ENCODE results near the gene ACAN. TPM values are rescaled to one million over a fixed set of nuclear protein-coding genes. Genes with fewer than 3 reads are reported as not detected.

The ACAN gene
- total and polyA plus RNA-seq, 9 of the 15 experiments (the other 6 are each of a cell fraction or from before 2014, with no cell fraction given), result not detected

GRCh38 chr15:88835119-88835518 lies 31.9 kb downstream of the ACAN start:
- H4K20me1 ChIP-seq (replicated peaks; ENCODE audit: control insufficient read depth, insufficient read depth, low read length), result no peaks in the 10 kb centered on the region; the same call in 1 of the 2 replicates
- peaks cover 9 to 39% of the 10 kb centered on the region in 2 experiments; a peak in 4 of 5 replicates for H3K27me3 ChIP-seq (ENCODE audit: control insufficient read depth in 2 of 2, insufficient read depth in 2 of 2, low read length in 2 of 2)
- WGBS (ENCODE audit: insufficient coverage, low coverage, missing lambda C conversion rate), result 4% methylated on average over 4 of the region's 4 CpGs
- no peak overlapping the region for H3K4me2 ChIP-seq (ENCODE audit: insufficient read depth, low read length)
- H3K79me2 ChIP-seq (ENCODE audit: control insufficient read depth, insufficient read depth, low read length), result no peaks in the 10 kb centered on the region
- no peak overlapping the region for H3K9ac ChIP-seq (ENCODE audit: insufficient read depth in 1 of 2, low read depth in 2 of 2, low read length in 2 of 2)
- H2AFZ ChIP-seq (ENCODE audit: low read depth, low read length), result no peak overlapping the region
- in situ Hi-C loops (cut with MboI), result no loop called here
- peaks cover 0 to 13% of the 10 kb centered on the region in 2 experiments; a peak in 3 of 5 replicates for H3K4me1 ChIP-seq (replicated peaks in 1 of 2; ENCODE audit: control insufficient read depth in 2 of 2, insufficient read depth in 2 of 2, low read length in 2 of 2)
- no peak for FAIRE-seq
- POLR2A ChIA-PET, result interaction anchor here (0.5 kb wide), 1 partner anchor 39 kb away, joined by 3 read pairs; no protein-coding TSS in a partner anchor
- no peaks in the 10 kb centered on the region for H3K9me1 ChIP-seq (ENCODE audit: control insufficient read depth, insufficient read depth, low read length)
- no peaks in the 10 kb centered on the region for H3K36me3 ChIP-seq (ENCODE audit: control insufficient read depth, insufficient read depth, low read length)
- H3K4me3 ChIP-seq, result no peak overlapping the region
- DNase-seq (ENCODE audit: extremely low read depth in 1 of 4, low spot score in 3 of 4), result no peak
- no peaks in the 10 kb centered on the region for H3K9me3 ChIP-seq (replicated peaks; ENCODE audit: control insufficient read depth, insufficient read depth, low read depth, low read length)
- H3K27ac ChIP-seq (ENCODE audit: extremely low read depth, low read depth, low read length), result no peak overlapping the region
- no peak for TF ChIP-seq CHCHD3 (CRISPR knock-in tag; IDR thresholded peaks at IDR 0.05)
- no peak for TF ChIP-seq ZNF584 (CRISPR knock-in tag; IDR thresholded peaks at IDR 0.05; ENCODE audit: low read depth)
- TF ChIP-seq ZNF232 (CRISPR knock-in tag; IDR thresholded peaks at IDR 0.05), result no peak
- intact Hi-C loops (cut with micrococcal nuclease), result loop anchor here (5.0 kb wide), 1 partner anchor 37 kb away; no protein-coding TSS in a partner anchor
- BruUV-seq (replicated peaks), result no TSS peak
- ATAC-seq, result no peak
- CTCF ChIA-PET (ENCODE audit: low intra/inter-chr PET ratio), result interaction anchor here (0.5 to 1.4 kb wide), 3 partner anchors 178 to 233 kb away, joined by 3 to 12 read pairs (median 3); no protein-coding TSS in a partner anchor

GRCh38 chr15:88835646-88836045 lies 32.4 kb downstream of the ACAN start:
- Histone ChIP-seq H3K27ac (ENCODE audit: extremely low read depth, low read depth, low read length) (no peak overlapping the region), H2AFZ (ENCODE audit: low read depth, low read length) (no peak overlapping the region), H3K9ac (ENCODE audit: insufficient read depth in 1 of 2, low read depth in 2 of 2, low read length in 2 of 2) (no peak overlapping the region), H3K79me2 (ENCODE audit: control insufficient read depth, insufficient read depth, low read length) (no peaks in the 10 kb centered on the region), H3K4me2 (ENCODE audit: insufficient read depth, low read length) (no peak overlapping the region), H3K4me1 (replicated peaks in 1 of 2; ENCODE audit: control insufficient read depth in 2 of 2, insufficient read depth in 2 of 2, low read length in 2 of 2) (peaks cover 0 to 13% of the 10 kb centered on the region in 2 experiments; a peak in 3 of 5 replicates), H4K20me1 (replicated peaks; ENCODE audit: control insufficient read depth, insufficient read depth, low read length) (no peaks in the 10 kb centered on the region; the same call in 1 of the 2 replicates), H3K4me3 (no peak overlapping the region), H3K36me3 (ENCODE audit: control insufficient read depth, insufficient read depth, low read length) (no peaks in the 10 kb centered on the region), H3K27me3 (ENCODE audit: control insufficient read depth in 2 of 2, insufficient read depth in 2 of 2, low read length in 2 of 2) (peaks cover 9 to 40% of the 10 kb centered on the region in 2 experiments; a peak in 4 of 5 replicates), H3K9me3 (replicated peaks; ENCODE audit: control insufficient read depth, insufficient read depth, low read depth, low read length) (no peaks in the 10 kb centered on the region), H3K9me1 (ENCODE audit: control insufficient read depth, insufficient read depth, low read length) (no peaks in the 10 kb centered on the region)
- DNase-seq (ENCODE audit: extremely low read depth in 1 of 4, low spot score in 3 of 4) (no peak), ATAC-seq (no peak), FAIRE-seq (no peak)
- intact Hi-C loops (cut with micrococcal nuclease), result loop anchor here (5.0 kb wide), 1 partner anchor 37 kb away; no protein-coding TSS in a partner anchor
- POLR2A ChIA-PET, result no interaction called here
- CTCF ChIA-PET (ENCODE audit: low intra/inter-chr PET ratio), result interaction anchor here (0.7 kb wide), 1 partner anchor 220 kb away, joined by 3 read pairs; no protein-coding TSS in a partner anchor
- TF ChIP-seq ZNF134 (CRISPR knock-in tag; conservative IDR thresholded peaks at IDR 0.05) (peak; percentile 82), TRIM24 (IDR thresholded peaks at IDR 0.05) (no peak), STAG1 (CRISPR knock-in tag; IDR thresholded peaks at IDR 0.05; ENCODE audit: borderline replicate concordance) (no peak)
- WGBS (ENCODE audit: insufficient coverage, low coverage, missing lambda C conversion rate), result 7% methylated on average over 2 of the region's 2 CpGs
- no TSS peak for BruUV-seq (replicated peaks)
- in situ Hi-C loops (cut with MboI), result no loop called here

Measured in K562 (cell line).